Fibroblast of skin of back (primary cell): ENCODE results near the gene TCF4.

ENCODE experiments used
- DNase-seq: peaks from one replicate; pipeline ENCODE4 v3.0.0-alpha.2; 2013

TCF4 gene

DNA sequence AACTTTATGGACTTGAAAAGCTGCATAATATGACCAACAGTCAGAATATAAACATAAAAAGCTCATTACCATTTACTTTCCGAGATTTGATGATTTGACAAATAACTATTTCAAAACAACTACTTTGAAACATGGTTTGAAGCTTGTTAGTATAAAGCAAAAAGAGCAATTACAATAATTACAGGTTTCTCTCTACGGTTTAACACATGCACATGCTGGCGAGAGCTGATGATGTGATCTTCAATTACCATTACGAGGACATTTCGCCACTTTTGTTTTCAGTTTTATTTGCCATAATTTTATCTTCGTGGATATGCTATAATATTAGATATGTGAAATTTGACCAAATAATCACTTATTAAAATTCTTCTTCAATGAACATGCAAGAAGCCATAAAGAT lies 270.1 kb downstream of the TCF4 start:
- no peak for DNase-seq

DNA sequence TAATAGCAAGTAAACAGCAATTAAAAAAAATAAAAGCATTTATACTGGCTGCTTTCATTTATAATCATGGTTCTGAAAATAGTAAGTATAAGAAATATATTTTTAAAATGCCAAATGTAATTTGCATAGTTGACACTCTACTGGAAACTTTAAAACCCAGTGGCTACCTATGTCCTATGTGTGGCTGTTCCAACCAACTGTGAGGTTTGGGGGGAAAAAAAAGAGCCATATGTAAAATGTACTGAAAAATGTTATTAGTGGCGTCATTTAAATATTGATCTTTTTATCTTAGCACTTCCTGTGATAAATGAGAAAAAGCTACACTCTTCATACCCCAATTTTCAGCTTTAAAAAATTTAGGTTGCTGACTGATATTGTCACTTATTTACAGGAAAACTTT lies 270.7 kb downstream of the TCF4 start:
- no peak for DNase-seq

DNA sequence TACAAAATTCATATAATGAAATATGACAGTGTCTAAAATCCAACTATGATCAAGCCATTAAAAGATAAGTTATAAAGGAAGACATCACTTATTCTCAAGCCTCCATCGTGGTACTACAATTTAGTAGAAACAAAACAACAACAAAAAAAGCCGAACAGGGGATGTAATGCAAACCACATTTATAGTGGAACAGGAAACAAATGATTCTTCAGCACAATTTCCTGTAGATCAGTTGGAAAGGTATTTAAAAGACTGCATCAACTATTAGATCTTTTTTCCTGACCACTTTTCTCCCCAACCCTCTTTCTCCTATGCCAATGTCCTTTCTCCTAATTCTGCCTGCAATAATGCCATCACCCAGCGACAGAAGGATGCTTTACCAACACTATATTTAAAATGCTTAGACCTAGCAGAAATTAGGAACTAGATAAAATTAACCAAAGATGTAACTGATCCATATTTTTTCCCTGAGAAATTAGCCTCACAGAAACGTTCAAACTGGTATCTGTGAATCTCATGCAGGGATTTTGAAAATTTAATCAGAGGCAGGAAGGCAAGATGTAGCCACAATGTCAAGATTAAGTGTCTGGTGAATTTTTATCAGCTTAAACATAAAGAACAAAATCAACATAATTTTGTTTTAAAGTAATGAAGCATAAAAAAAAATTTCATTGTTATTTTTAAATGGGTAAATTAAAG lies 271.4 kb downstream of the TCF4 start:
- no peak for DNase-seq

DNA sequence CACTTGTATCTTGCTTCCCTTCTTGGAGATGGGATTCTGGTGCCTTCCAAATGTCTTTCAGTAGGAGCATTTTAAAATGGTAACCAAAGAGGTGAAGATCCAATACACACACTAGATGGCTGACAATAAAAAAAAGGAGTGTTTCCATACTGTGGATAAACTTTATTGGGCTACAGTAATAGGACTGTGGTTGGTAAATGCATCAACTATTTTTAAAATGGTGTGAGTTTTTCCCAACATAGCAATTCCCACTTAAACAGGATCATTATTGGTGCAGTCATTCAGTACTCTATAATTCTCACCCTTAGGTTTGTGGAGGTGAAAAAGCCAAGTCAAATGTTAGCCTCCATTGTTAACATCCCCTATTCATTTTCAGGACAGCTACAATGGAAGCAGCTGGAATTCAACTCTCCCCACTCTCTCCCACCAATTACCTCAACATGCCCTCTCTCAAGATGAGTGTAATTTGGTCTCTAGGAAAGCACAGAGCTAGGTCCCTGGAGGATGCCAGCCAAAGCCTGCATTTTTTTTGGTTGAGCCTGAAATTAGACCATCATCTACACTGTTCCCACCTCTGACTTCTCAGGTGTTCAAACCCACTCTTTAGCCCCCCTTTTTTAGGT lies 273.3 kb downstream of the TCF4 start:
- no peak for DNase-seq

DNA sequence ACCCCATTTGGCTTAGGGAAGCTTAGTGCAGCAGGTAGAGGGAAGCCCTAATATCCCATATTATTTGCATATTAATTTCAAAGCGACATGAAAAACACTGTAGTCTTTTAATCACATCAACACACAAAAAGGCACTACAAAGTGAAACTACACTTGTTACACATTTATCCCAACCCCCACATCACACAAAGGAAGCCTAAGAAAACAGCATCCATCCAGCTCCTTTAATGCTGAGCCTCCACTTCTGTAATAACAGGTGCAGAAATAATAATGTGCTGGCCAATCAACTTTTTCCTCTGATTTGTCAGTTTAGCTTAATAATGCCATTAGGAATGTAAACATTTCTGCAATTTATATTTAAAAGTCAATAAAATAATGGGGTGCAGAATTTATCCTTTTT lies 274.0 kb downstream of the TCF4 start:
- no peak for DNase-seq

DNA sequence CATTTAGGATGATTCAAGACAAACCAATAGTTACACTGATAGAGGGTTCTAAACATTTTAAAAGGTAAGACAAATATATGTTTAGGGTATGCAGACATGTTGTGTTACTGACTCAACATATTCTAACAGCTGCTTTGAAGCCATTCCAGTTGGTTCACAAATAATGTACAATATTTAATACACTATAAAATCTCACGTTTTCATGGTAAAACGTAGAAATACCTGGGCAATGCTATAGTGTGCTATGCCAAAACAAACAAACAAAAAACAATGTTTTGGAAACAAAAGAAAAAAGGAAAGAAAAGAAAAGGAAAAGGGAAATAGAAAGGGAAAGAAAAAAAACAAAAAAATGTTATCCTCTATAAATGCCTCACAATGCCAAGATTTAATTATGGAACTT lies 277.1 kb downstream of the TCF4 start:
- DNase-seq, result no peak

DNA sequence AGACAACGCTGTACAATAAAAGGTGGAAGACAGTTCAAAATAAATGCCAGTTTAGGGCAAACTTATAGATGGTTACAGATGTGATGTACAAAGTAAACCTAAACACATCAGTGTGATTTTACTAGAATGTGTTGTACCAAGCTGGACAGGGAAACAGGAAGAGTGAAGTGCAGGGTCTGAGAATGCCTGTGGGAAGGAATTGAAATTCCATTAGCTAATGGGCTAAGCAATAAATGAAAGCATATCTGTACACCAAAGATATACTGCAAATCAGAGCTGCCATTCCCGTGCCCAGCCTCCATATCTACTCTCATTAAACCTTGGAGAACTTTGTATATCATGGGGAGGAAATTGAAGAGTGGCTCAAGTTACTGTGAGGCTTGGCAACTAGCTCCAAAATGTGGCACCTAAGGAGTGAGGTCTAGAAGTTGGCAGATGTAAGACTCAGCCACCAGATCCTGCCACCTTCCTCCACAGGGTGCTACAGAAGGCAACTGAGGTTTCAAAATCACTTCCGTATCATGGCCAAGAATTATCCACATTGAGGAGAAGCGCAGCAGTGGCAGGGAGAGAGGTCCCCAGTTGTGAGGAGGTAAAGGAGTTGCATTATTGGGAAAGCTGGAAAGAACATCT lies 277.8 kb downstream of the TCF4 start:
- DNase-seq, result no peak

DNA sequence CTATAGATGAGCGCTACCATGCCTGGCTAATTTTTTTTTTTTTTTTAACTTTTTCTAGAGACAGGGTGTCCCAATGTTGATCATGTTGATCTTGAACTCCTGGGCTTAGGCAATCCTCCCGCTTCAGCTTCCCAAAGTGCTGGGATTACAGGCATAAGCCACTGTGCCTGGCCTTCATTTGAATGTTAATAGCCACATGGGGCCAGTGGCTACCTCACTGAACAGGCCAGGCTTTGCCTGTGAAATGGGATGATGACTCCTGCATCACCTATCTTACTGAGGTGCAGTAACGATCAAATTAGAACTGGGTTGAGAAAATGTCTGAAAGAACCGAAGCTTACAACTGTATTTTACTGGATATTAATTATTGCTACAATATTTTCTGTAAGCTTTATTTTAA lies 278.7 kb downstream of the TCF4 start:
- no peak for DNase-seq

DNA sequence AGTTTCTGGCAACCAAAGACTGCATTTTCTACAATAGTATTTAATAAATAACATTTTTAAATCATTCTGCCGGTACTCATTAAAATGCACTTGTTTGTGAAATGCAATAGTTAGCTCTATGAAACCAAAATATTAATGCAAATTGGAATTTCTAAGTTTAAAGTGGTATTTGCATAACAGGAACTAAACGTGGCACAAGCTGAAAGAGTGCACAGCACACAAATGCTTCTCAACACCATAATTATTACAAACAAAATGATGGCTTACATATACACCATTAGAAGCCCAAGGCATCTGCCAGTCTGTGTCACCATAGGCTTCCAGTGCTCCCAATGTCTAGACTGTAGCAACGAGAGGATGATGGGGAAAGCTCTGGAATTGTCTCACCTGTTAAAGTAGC lies 280.5 kb downstream of the TCF4 start:
- no peak for DNase-seq

DNA sequence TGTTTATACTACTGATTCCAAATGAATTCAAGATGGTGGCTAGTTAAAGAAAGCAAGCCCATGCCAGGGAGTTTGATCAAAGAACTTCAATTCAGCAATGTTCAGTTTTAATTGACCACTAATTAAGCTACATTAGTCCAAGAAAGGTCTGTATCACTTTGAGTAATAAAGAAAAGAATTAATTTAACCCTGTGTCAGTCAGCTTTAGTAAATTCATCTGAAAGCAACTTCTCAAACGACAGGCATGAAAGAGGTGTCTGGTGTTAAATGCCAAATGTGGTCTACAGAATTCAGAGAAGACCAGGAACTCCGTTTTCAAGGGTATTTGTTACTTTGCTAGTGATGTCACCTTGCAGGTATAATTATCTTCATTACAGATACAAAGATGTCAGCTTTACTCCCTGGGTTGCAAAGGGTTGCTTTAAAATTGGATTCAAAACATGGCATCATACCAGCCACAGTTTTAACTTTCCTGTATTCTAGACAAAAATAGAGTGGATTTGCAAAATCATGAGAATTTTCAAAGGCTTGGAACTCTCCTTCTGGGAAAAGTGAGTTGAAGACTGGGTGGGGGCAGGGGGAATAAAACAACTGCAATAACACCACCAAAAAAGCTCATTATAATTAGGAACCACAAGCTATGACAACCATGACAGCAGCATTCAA lies 281.5 kb downstream of the TCF4 start:
- DNase-seq, result no peak

DNA sequence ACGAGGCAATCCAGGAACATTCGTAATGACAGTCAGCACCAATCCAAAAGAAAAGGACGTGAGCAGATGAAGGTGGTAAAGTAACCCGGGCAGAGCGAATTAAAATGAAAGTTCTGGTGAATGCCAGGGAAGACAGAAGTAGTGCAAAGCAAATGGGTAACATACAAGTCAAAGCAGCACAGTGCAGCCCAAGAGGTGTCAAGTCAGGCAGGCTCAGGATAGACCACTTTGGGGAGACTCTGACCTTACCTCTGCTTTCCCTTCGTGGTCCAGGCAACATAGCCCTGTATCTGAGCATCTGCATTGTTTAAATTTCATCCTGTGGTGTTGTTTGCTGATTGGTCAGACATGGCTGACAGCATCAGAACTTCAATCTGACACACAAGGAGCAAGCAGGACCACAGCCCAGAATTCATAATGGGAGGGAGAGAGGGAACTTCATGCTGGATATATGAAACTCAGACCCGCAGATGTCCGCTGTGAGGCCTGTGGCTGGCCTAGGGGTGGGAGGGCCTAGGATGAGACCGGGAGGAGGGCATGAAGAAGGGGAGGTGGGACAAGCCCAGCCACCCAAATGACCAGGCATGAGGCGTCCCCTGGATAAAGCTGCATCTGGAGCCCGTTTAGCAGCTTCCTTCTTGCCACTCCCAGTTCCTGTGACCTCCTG lies 285.7 kb downstream of the TCF4 start:
- DNase-seq, result peak; percentile 56

DNA sequence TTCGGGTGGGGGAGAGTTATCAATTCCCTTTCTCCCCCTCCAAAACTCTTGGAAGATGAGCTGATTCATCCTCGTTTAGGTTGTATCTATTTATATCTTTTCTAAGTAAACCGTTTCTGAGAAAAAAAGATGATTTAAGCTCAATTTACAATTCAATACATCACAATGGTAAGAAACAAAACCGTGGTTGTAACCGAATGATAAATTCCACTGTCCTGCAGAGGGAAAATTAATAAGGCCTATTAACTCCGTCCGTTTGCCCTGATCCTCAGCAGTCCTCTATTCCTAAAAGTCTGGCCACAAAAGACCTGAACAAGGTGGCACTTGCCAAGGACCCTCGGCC lies 286.2 kb downstream of the TCF4 start:
- peak; percentile 39 for DNase-seq

DNA sequence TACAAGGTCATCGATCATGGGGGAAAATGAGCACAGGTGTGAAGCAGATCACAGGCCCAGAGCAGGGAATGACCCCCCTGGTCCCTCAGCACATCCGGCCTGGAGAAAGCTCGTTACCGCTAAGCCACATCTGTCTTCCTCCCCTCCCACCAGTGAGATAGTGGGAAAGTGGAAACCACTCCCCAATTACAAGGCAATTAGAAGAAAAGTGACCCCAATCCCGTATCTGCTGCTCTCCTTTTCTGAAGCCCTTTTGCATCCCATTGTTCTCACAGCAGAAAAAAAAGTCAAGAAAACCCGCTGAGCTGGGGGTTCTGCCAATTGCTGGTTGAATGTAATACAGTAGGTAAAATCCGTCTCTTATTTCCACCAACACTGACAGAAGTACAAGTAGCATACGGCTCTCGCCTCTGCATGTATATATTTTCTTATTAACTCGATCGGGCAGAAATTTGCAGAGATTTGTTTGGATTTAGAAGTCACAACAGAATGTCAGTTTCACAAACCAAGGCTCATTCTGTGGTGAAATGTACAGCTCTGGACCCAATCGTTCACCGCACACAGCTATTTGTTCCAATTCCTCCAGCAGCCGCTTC lies 287.0 kb downstream of the TCF4 start:
- DNase-seq, result peak; percentile 39

DNA sequence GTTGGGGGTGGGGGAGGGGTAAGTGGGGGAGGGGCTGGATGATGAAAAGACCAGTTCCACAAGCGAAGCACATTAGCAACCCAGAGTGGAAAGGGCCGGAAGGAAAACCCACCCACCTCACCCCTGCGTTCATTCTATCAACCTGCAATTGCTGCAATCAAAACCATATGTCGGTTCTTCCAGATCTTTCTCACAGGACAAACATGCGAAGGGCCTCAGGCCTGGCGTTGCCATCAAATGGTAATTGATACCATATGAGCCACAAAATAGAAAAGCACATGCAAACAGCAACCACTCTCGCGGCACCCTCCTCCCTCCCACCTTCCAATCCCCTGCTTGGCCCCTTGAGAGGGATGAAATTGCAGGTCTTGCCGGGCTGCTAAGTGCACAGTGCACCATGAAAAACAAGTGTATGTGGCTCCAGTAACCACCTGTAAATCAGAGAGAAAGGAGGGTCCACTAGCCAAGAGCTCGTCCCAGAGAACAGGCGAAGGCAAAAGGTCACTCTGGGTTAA lies 287.5 kb downstream of the TCF4 start:
- peak; percentile 83 for DNase-seq

DNA sequence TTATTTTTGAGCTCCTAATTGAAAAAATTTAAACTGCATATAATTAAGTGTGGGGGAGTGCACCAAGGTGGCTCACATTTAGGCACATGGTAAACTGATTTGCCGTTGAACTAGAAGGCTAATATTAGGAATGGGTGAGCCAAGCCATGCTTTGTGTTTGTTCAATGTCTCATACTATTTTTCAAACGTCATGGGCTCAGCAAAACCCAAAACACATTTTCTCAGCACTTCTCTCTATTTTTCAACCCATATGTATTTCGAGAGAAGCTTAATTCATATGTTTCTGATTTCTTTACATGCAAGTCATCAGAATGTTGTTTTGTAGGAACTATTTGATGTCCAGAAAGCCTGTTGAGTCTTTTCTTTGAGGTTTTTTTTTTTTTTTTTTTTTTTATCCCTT lies 291.2 kb downstream of the TCF4 start:
- DNase-seq, result peak; percentile 66

DNA sequence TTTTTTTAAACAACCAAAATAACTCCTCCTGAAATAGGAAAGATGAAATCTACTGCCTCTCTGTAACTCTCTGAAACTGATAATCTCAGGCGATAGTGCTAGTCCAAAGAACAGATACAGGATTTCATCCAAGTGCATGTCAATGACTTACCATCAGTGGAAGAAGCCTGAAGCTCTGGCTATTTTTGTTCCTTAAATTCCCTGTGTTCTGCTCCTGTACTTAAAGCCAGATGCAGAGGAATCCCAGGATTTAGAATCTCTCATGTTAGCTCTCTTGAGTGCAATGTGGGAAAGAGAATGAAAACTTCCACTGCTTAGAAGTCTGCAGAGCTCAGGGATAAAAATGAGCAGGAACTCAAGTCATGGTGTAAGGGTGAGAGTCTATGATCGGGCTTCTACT lies 291.9 kb downstream of the TCF4 start:
- no peak for DNase-seq

DNA sequence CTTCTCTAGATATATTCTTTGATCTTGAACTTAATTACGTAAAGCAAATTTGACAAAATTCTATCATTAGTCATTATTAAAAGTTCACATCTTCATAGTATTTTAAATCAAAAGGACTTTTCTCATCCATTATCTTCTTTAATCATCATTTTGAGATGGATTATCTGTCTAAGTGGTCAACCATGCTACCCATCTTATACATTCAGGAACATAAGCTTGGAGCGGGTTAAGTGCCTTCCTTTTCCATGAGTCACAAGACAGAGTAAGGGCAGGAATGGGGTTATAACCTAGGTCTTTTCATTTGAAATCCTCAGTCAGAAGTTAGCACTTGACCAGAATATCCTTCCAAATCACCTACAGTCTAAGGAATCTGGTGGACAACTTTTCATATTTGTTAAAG lies 297.1 kb downstream of the TCF4 start:
- peak; percentile 73 for DNase-seq

DNA sequence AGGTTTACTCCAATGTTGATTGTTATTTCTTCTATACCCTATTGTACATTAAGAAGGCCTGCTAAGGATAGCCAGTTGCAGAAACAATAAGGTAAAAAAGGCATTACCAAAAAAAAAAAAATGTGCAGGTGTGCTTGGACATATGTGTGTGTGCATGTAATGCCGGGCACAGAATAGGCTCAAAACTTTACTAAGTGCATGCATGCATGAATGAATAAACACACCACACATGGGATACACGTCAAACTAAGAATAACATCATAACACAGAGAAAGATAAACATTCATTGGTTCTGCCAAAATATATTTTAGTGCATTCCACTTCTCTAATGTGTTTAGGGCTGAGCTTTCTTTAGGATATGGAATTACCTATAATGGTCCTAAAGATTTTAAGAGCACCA lies 298.2 kb downstream of the TCF4 start:
- DNase-seq, result no peak

DNA sequence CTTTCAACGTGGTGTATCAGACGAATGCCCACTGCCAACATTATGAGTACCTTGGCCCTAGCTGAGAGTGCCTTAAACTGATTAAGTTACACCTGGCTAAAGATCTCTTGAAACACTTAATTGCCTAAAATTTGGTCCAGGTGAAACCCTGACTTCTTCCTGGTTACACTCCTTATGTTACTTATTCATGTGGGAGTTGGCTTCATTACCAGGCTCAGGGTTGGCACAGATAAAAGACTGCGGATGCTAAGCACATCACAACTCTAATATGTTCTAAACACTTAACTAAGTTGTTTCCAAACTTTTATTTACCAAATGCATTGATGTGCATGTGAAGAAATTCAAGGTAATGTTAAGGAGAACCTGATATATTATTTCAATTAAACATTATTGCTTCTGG lies 298.9 kb downstream of the TCF4 start:
- DNase-seq, result no peak

DNA sequence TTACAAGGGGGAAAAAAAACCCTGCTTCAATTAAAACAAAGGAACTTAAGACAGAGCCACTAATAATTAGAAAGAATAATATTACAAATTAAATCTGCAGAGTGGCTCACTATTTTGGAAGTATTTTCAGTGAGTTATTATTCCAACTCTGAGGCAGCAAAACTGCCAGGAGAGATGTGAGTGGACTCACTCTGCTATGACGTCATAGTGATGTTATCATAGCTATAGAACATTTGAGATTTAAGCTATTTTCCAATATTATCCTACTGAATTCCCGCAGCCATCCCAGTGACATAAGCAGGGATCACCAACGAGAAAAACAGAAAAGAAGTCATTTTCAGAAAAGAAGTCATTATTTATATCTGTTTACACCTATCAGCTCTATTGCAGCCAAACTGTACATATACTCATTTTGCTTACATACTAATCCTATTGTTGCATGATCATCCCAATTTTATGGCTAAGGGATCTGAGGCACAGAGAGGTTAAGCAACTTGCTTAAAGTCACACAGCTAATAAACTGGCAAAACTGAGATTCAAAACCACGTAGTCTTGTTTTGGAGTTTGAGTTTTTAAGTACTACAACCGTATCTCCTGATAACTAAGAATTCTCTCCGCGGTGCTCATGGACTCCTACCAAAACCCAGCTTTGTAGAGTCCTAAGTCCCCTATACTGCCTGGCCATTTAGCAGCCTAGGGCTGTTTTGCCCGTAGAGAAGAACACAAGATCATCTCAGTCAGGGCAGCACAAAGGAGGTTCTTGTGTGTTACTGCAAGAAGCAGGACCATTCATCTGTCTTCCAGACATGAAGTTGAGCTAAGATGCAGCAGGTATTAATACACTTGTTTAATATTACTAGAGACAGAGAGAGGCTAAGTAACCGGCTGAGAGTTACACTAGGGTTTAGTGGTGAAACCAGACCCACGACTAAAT lies 299.8 kb downstream of the TCF4 start:
- no peak for DNase-seq

DNA sequence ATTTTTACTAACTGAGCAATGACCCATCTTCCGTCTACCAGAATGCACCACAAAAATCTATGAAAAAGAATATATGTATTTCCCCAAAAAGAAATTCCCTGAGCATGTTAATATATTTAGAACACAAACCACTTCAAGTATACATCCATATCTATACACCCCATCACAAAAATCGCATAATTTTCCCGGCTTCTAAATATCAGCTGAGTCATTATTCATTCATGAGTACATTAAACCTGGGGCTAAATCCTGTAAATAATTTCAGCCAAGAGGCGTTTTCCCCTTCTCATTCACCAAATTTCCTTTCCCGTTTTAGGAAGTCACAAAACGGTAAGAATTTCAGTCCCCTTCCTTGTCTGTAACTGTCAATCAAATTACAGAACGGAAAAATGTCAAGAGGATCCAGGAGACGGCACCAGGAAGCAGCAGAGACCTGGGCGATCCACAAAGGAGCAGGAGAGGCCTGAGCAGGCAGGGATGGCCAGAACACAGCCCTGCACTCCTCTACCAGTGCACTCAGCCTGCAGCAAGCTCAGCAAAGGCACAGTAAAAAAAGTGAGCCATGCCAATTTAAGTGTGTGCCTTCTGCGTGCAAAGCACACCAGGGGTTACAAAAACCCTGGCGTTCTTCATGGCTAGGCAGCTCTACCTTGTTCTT lies 300.7 kb downstream of the TCF4 start:
- DNase-seq, result no peak
